Mesendoderm (in vitro differentiated cells): ENCODE data around the gene CSNK1E.

Experiments used
- DNase-seq: peaks from one replicate; pipeline ENCODE4 v3.0.0; 2013
- H2AK5ac ChIP-seq: 2 replicates; pipeline ENCODE4 v1.6.1; 2013; ENCODE audit warnings: low read length, inconsistent platforms
- H2BK120ac ChIP-seq: 2 replicates; pipeline ENCODE4 v1.6.1; 2013; ENCODE audit warnings: low read depth, mild to moderate bottlenecking, low read length, moderate library complexity, mixed read lengths
- H2BK15ac ChIP-seq: replicated peaks from 2 replicates; pipeline ENCODE4 v1.6.1; 2013; ENCODE audit warnings: low read depth, mild to moderate bottlenecking, moderate library complexity
- H2BK5ac ChIP-seq: 2 replicates; pipeline ENCODE4 v1.6.1; 2013; ENCODE audit warnings: low read length, inconsistent platforms
- H3K18ac ChIP-seq: 2 replicates; pipeline ENCODE4 v1.6.1; 2013; ENCODE audit warnings: mild to moderate bottlenecking, low read length, mixed read lengths
- H3K23ac ChIP-seq: one replicate; pipeline ENCODE4 v1.6.1; 2013; ENCODE audit warnings: low read length
- H3K27ac ChIP-seq: 2 replicates; pipeline ENCODE4 v1.5.1; 2013; ENCODE audit warnings: low read depth, mild to moderate bottlenecking, inconsistent platforms, low read length, moderate library complexity
- H3K27me3 ChIP-seq: 2 replicates; pipeline ENCODE4 v1.6.1; 2013; ENCODE audit warnings: low read length, control low read depth, mild to moderate bottlenecking, inconsistent platforms; ENCODE audit not compliant: insufficient read depth, poor library complexity
- H3K36me3 ChIP-seq: 2 replicates; pipeline ENCODE4 v1.6.1; 2013; ENCODE audit warnings: low read length, inconsistent platforms; ENCODE audit not compliant: control insufficient read depth, insufficient read depth
- H3K4ac ChIP-seq: one replicate; pipeline ENCODE4 v1.6.1; 2013; ENCODE audit warnings: low read depth, mild to moderate bottlenecking, low read length, moderate library complexity
- H3K4me1 ChIP-seq: 2 replicates; pipeline ENCODE4 v1.6.1; 2013; ENCODE audit warnings: low read depth, low read length, inconsistent platforms; ENCODE audit not compliant: control insufficient read depth
- H3K4me2 ChIP-seq: 2 replicates; pipeline ENCODE4 v1.6.1; 2013; ENCODE audit warnings: low read length
- H3K4me3 ChIP-seq: 2 replicates; pipeline ENCODE4 v1.5.1; 2013; ENCODE audit warnings: mild to moderate bottlenecking, low read length
- H3K56ac ChIP-seq: one replicate; pipeline ENCODE4 v1.6.1; 2013; ENCODE audit warnings: low read length
- H3K79me1 ChIP-seq: 2 replicates; pipeline ENCODE4 v1.6.1; 2013; ENCODE audit warnings: low read length, inconsistent platforms
- H3K79me2 ChIP-seq: 2 replicates; pipeline ENCODE4 v1.6.1; 2013; ENCODE audit warnings: mild to moderate bottlenecking, low read length; ENCODE audit not compliant: control insufficient read depth, insufficient read depth
- H3K9ac ChIP-seq: 2 replicates; pipeline ENCODE4 v1.6.1; 2013; ENCODE audit warnings: low read length, inconsistent platforms
- H4K5ac ChIP-seq: one replicate; pipeline ENCODE4 v1.6.1; 2013; ENCODE audit warnings: low read length
- H4K8ac ChIP-seq: one replicate; pipeline ENCODE4 v1.6.1; 2013; ENCODE audit warnings: low read depth, mild to moderate bottlenecking, control low read depth, low read length, moderate library complexity
- WGBS: extraction: QIAGEN DNeasy Blood & Tissue Kit; methylation state at CpG from one replicate; pipeline ENCODE4 v1.1.7; 2013; ENCODE audit warnings: low lambda C conversion rate, missing lambda C conversion rate; ENCODE audit not compliant: insufficient coverage; ENCODE audit errors: extremely low coverage; 5-methylcytosine and 5-hydroxymethylcytosine counted together

The CSNK1E gene

DNA sequence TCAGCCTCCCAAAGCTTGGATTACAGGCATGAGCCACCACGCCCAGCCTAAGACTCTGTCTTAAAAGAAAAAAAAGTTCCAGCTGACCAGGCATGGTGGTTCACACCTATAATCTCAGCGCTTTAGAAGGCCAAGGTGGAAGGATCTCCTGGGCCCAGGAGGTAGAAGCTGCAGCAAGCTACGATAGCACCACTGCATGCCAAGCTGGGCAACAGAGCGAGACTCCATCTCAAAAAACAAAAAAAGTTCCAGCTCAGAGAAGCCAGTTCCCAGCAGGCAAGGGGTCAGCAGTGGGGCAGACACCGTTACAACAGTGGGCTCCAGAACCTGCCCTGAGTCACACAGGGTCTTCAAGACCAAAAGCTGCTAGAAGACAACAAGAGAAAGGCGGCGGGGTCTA is 47.8 kb downstream of the CSNK1E start:
- no peak overlapping the region for H2BK120ac ChIP-seq
- H3K9ac ChIP-seq: no peak overlapping the region
- peaks cover 3% of the 10 kb centered on the region for H3K4me1 ChIP-seq
- no peak overlapping the region for H3K23ac ChIP-seq
- no peak overlapping the region for H3K4me2 ChIP-seq
- no peak overlapping the region for H3K27ac ChIP-seq
- H4K5ac ChIP-seq: no peak overlapping the region
- no peaks in the 10 kb centered on the region for H3K27me3 ChIP-seq
- H3K4ac ChIP-seq: no peak overlapping the region
- DNase-seq: no peak
- no peak overlapping the region for H2BK5ac ChIP-seq
- H3K79me1 ChIP-seq: peaks cover 29% of the 10 kb centered on the region
- no peak overlapping the region for H3K56ac ChIP-seq
- no peak overlapping the region for H3K18ac ChIP-seq
- H2BK15ac ChIP-seq: no peak overlapping the region
- no peak overlapping the region for H3K4me3 ChIP-seq
- no peak overlapping the region for H4K8ac ChIP-seq
- no peak overlapping the region for H2AK5ac ChIP-seq
- H3K36me3 ChIP-seq: no peaks in the 10 kb centered on the region
- no CpG with 5 or more reads among the region's 7 CpGs for WGBS
- peaks cover 47% of the 10 kb centered on the region for H3K79me2 ChIP-seq

GRCh38 chr22:38267086-38267485 is 50.1 kb downstream of the CSNK1E start:
- Histone ChIP-seq H2BK120ac (no peak overlapping the region), H3K18ac (no peak overlapping the region), H3K36me3 (no peaks in the 10 kb centered on the region), H3K27me3 (no peaks in the 10 kb centered on the region), H4K8ac (no peak overlapping the region), H3K9ac (no peak overlapping the region), H3K4me2 (no peak overlapping the region), H3K56ac (no peak overlapping the region), H3K4me1 (peaks cover 1% of the 10 kb centered on the region), H2AK5ac (no peak overlapping the region), H3K79me2 (peaks cover 53% of the 10 kb centered on the region), H3K23ac (no peak overlapping the region), H3K79me1 (peaks cover 32% of the 10 kb centered on the region), H3K4me3 (no peak overlapping the region), H3K27ac (no peak overlapping the region), H3K4ac (no peak overlapping the region), H2BK5ac (no peak overlapping the region), H2BK15ac (no peak overlapping the region), H4K5ac (no peak overlapping the region)
- DNase-seq: no peak
- WGBS: no CpG with 5 or more reads among the region's 4 CpGs

GRCh38 chr22:38266120-38266519 is 51.1 kb downstream of the CSNK1E start:
- H3K36me3 ChIP-seq: no peaks in the 10 kb centered on the region
- no CpG with 5 or more reads among the region's 8 CpGs for WGBS
- no peak for DNase-seq
- H3K79me2 ChIP-seq: peaks cover 50% of the 10 kb centered on the region
- H2AK5ac ChIP-seq: no peak overlapping the region
- H4K8ac ChIP-seq: no peak overlapping the region
- no peak overlapping the region for H3K18ac ChIP-seq
- no peak overlapping the region for H3K56ac ChIP-seq
- no peak overlapping the region for H3K4ac ChIP-seq
- no peak overlapping the region for H3K27ac ChIP-seq
- no peak overlapping the region for H3K4me3 ChIP-seq
- peaks cover 1% of the 10 kb centered on the region for H3K4me1 ChIP-seq
- no peak overlapping the region for H2BK15ac ChIP-seq
- H3K79me1 ChIP-seq: peaks cover 30% of the 10 kb centered on the region
- H3K9ac ChIP-seq: no peak overlapping the region
- no peak overlapping the region for H4K5ac ChIP-seq
- no peak overlapping the region for H2BK5ac ChIP-seq
- H3K27me3 ChIP-seq: no peaks in the 10 kb centered on the region
- H3K4me2 ChIP-seq: no peak overlapping the region
- H3K23ac ChIP-seq: no peak overlapping the region
- H2BK120ac ChIP-seq: no peak overlapping the region

DNA sequence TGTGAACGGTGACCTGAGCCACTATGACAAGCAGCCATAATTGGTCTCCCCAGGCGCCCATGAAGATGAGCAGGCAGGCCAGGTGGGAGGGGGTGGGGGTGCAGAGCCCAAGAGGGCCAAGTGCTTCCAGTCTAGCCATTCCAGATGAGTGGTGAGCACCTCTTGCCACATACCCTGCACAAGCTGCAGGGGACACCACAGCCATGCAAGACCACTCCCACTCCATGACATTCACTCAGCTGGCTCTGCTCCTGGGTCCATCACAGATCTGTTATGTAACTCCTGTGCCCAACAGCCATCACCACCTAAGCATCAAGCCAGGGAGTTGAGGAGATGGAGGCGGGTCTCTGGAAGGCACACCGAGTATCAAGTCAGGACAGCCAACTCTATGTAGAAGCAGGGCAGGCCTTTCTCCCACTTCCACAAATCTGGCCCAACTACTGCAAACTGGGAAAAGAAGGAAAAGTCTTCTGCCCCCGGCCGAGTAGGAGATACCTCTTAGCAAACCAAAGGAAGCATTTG is 52.9 kb downstream of the CSNK1E start:
- H3K4me3 ChIP-seq: no peak overlapping the region
- no peak overlapping the region for H4K5ac ChIP-seq
- peaks cover 38% of the 10 kb centered on the region for H3K79me2 ChIP-seq
- peaks cover 24% of the 10 kb centered on the region for H3K79me1 ChIP-seq
- H2BK120ac ChIP-seq: no peak overlapping the region
- H2BK15ac ChIP-seq: no peak overlapping the region
- no peaks in the 10 kb centered on the region for H3K27me3 ChIP-seq
- no peak overlapping the region for H3K27ac ChIP-seq
- no peak overlapping the region for H2AK5ac ChIP-seq
- H3K23ac ChIP-seq: no peak overlapping the region
- H3K56ac ChIP-seq: no peak overlapping the region
- no peak overlapping the region for H3K9ac ChIP-seq
- H3K36me3 ChIP-seq: no peaks in the 10 kb centered on the region
- H3K4ac ChIP-seq: no peak overlapping the region
- no peak for DNase-seq
- no peak overlapping the region for H3K18ac ChIP-seq
- H2BK5ac ChIP-seq: no peak overlapping the region
- H3K4me2 ChIP-seq: no peak overlapping the region
- no CpG with 5 or more reads among the region's 6 CpGs for WGBS
- H3K4me1 ChIP-seq: peaks cover 1% of the 10 kb centered on the region
- no peak overlapping the region for H4K8ac ChIP-seq

DNA sequence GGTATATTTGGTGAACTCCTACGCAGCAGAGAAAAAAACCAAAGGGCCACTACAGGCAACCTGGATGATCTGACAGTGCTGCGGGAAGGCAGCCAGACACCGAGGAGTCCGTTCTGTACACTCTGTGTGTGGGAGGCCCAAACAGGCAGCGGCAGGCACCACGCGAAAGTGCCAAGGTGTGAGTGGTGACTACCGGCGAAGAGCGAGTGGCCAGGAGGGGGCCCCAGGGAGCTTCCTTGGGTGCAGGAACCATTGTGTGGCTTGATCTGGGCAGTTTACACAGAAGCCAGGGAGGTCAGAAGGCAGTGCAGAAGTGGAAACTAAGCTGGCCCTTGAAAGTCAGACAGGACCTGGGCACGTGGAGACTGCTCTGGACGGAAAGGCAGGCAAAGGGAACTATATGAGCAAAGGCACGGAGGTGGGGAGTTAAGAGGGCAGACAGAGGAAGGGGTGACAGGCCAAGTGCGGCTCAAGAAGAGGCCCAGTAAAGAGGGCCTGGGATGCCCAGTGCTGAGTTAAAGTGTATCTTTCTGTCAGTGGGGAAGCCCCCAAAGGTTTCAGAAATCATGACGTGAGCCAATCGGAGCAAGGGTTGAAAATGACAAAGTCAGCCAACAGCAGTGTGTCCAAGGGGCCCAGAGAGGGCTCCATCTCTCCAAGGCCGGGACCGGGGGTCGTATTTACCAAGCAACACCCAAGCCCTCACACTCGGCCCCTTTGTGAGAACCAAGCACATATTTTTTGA is 55.0 kb downstream of the CSNK1E start:
- Histone ChIP-seq H3K79me2 (peaks cover 30% of the 10 kb centered on the region), H3K23ac (no peak overlapping the region), H3K79me1 (peaks cover 22% of the 10 kb centered on the region), H4K8ac (no peak overlapping the region), H3K27ac (no peak overlapping the region), H3K4ac (no peak overlapping the region), H2BK15ac (no peak overlapping the region), H3K4me1 (peaks cover 1% of the 10 kb centered on the region), H3K4me3 (no peak overlapping the region), H2AK5ac (no peak overlapping the region), H2BK5ac (no peak overlapping the region), H3K56ac (no peak overlapping the region), H3K9ac (peak overlapping the region; percentile 26), H4K5ac (no peak overlapping the region), H3K18ac (no peak overlapping the region), H3K27me3 (no peaks in the 10 kb centered on the region), H3K4me2 (no peak overlapping the region), H2BK120ac (no peak overlapping the region), H3K36me3 (no peaks in the 10 kb centered on the region)
- DNase-seq: peak; percentile 61
- WGBS: no CpG with 5 or more reads among the region's 20 CpGs
